A549 (cell line): Measurements from ENCODE around the gene DDX27. TPM values are rescaled to one million over a fixed set of nuclear protein-coding genes. Genes with fewer than 3 reads are reported as not detected.

Experiments used
- ATAC-seq, 2 experiments: fragments of 200-7000 bp in 1 of 2; fragments of >200 bp in 1 of 2; cut with Nextera tagmentation in 1 of 2; cut with Tn5 transposase in 1 of 2; 3 replicates each; pipeline versions ENCODE4 v1.8.0 to v1.9.1; 2018 to 2020; ENCODE audit warnings: mild to moderate bottlenecking in 1 of 2, moderate library complexity in 1 of 2
- CTCF ChIA-PET: fragments of 300-600 bp; sonication (Branson Sonifier 250); formaldehyde crosslinking; extraction: SDS; loops from one replicate; lab custom pipeline; 2021; ENCODE audit warnings: antibody characterized with exemption, inconsistent platforms; lab: Yijun Ruan, JAX
- POLR2A ChIA-PET: fragments of 350-600 bp; formaldehyde crosslinking; extraction: SDS; loops from one replicate; lab custom pipeline; 2021; ENCODE audit warnings: antibody characterized with exemption, inconsistent platforms; lab: Yijun Ruan, JAX
- DNase-seq, 2 experiments: peaks; one replicate each; pipeline versions ENCODE4 v3.0.0 to v3.0.0-alpha.2; 2011 to 2016; ENCODE audit warnings: low read depth in 1 of 2, low spot score in 1 of 2
- FAIRE-seq: peaks from 2 replicates; lab custom pipeline; 2011; peaks lifted over from hg19 to GRCh38; lab: Jason Lieb, UNC
- H3K27ac ChIP-seq, 2 experiments: fragments of >200 bp; sonication (Bioruptor Twin); formaldehyde crosslinking; 3 replicates each; pipeline ENCODE4 v1.5.1; 2016 to 2017
- H3K4me1 ChIP-seq: fragments of >200 bp; sonication (Bioruptor Twin); formaldehyde crosslinking; 3 replicates; pipeline ENCODE4 v1.6.1; 2016
- H3K4me2 ChIP-seq: fragments of >200 bp; sonication (Bioruptor Twin); formaldehyde crosslinking; 3 replicates; pipeline ENCODE4 v1.6.1; 2016
- H3K4me3 ChIP-seq: fragments of >200 bp; sonication (Bioruptor Twin); formaldehyde crosslinking; 3 replicates; pipeline ENCODE4 v1.5.1; 2016
- H3K9me3 ChIP-seq: fragments of >200 bp; sonication (Bioruptor Twin); formaldehyde crosslinking; 3 replicates; pipeline ENCODE4 v1.6.1; 2016
- BHLHE40 ChIP-seq: IDR thresholded peaks from 2 replicates; pipeline ENCODE4 v1.6.1; 2012; ENCODE audit warnings: low read depth, low read length, inconsistent platforms
- CHD4 ChIP-seq: fragments of 200-600 bp; sonication (generic); IDR thresholded peaks from 2 replicates; pipeline ENCODE4 v1.6.1; 2016; ENCODE audit warnings: antibody characterized with exemption, mild to moderate bottlenecking, borderline replicate concordance
- EHF ChIP-seq: fragments of 250-450 bp; sonication (Bioruptor Pico); IDR thresholded peaks from 2 replicates; pipeline ENCODE4 v1.5.0; 2020; ENCODE audit warnings: mild to moderate bottlenecking
- FOSB ChIP-seq: fragments of 250-450 bp; sonication (Bioruptor Pico); IDR thresholded peaks from 2 replicates; pipeline ENCODE4 v1.5.0; 2020; ENCODE audit warnings: mild to moderate bottlenecking, moderate library complexity
- FOSL2 ChIP-seq, 2 experiments: fragments of 450-650 bp in 1 of 2; fragments of >200 bp in 1 of 2; sonication (Bioruptor Twin) in 1 of 2; formaldehyde crosslinking; IDR thresholded peaks; 2 replicates each; pipeline versions ENCODE4 v1.5.0 to v1.6.1; 2016 to 2020; ENCODE audit warnings: mild to moderate bottlenecking in 1 of 2, moderate library complexity in 1 of 2
- HOXA7 ChIP-seq: fragments of 250-450 bp; sonication (Bioruptor Pico); IDR thresholded peaks from 2 replicates; pipeline ENCODE4 v1.5.0; 2020; ENCODE audit warnings: mild to moderate bottlenecking, moderate library complexity
- JUN ChIP-seq, 2 experiments: fragments of >200 bp; sonication (Bioruptor Twin); formaldehyde crosslinking; IDR thresholded peaks; 2 replicates in 1 of 2; 3 replicates in 1 of 2; pipeline ENCODE4 v1.6.1; 2016 to 2017
- JUNB ChIP-seq: fragments of >200 bp; sonication (Bioruptor Twin); formaldehyde crosslinking; IDR thresholded peaks from 2 replicates; pipeline ENCODE4 v1.6.1; 2016
- KDM1A ChIP-seq: fragments of 200-600 bp; sonication (generic); IDR thresholded peaks from 2 replicates; pipeline ENCODE4 v1.6.1; 2016; ENCODE audit warnings: low read depth, mild to moderate bottlenecking
- MAZ ChIP-seq: fragments of 150-350 bp; IDR thresholded peaks from 2 replicates; pipeline ENCODE4 v1.6.1; 2014; ENCODE audit warnings: antibody characterized with exemption, low read depth, low read length, borderline replicate concordance
- POLR2A ChIP-seq: IDR thresholded peaks from 2 replicates; pipeline ENCODE4 v1.6.1; 2012; ENCODE audit warnings: mild to moderate bottlenecking, low read length
- POLR2AphosphoS2 ChIP-seq: conservative IDR thresholded peaks from 2 replicates; pipeline ENCODE4 v1.6.1; 2012; ENCODE audit warnings: low read length, improper control_type of control experiment, inconsistent platforms
- RARB ChIP-seq: fragments of 250-450 bp; sonication (Bioruptor Pico); IDR thresholded peaks from 2 replicates; pipeline ENCODE4 v1.8.0; 2021; ENCODE audit warnings: mild to moderate bottlenecking, moderate library complexity
- RCOR1 ChIP-seq: fragments of 150-350 bp; IDR thresholded peaks from 2 replicates; pipeline ENCODE4 v1.6.1; 2014; ENCODE audit warnings: antibody characterized with exemption, low read length, low read depth
- RFX5 ChIP-seq: fragments of 450-650 bp; IDR thresholded peaks from 2 replicates; pipeline ENCODE4 v1.7.1; 2014; ENCODE audit warnings: antibody characterized with exemption, mild to moderate bottlenecking, moderate library complexity
- TFCP2L1 ChIP-seq: fragments of 250-450 bp; sonication (Bioruptor Pico); IDR thresholded peaks from 2 replicates; pipeline ENCODE4 v1.5.0; 2021; ENCODE audit warnings: mild to moderate bottlenecking
- TP53 ChIP-seq: fragments of 250-450 bp; sonication (Bioruptor Pico); IDR thresholded peaks from 2 replicates; pipeline ENCODE4 v1.5.0; 2021; ENCODE audit warnings: mild to moderate bottlenecking, moderate library complexity
- WGBS: methylation state at CpG from one replicate; pipeline ENCODE4 v1.1.6; 2017; ENCODE audit errors: missing lambda C conversion rate; 5-methylcytosine and 5-hydroxymethylcytosine counted together
- polyA plus RNA-seq, 4 experiments: library from polyadenylated mRNA; depleted of rRNA in 3 of 4; stranded (reverse); fragments of >200 nt; fragmentation: RNase III in 1 of 4; extraction: RNeasy Plus Mini Kit Qiagen cat#74134 plus additional on column Dnase treatment in 1 of 4; gene quantifications; 2 replicates in 3 of 4; 3 replicates in 1 of 4; pipeline ENCODE4 v1.2.3, GENCODE V29; 2011 to 2017
- TF ChIP-seq, protein P1 (sequence below): fragments of 250-450 bp; sonication (Bioruptor Pico); IDR thresholded peaks from 2 replicates; pipeline ENCODE4 v1.5.0; 2020; ENCODE audit warnings: low read depth, mild to moderate bottlenecking, moderate library complexity
- TF ChIP-seq, protein P2 (sequence below): fragments of >200 bp; sonication (Bioruptor Twin); formaldehyde crosslinking; IDR thresholded peaks from 3 replicates; pipeline ENCODE4 v1.6.1; 2016

Gene DDX27
- polyA plus RNA-seq, 2 of the 4 experiments (the other 2 are of a cell fraction): 69.3 TPM

DNA sequence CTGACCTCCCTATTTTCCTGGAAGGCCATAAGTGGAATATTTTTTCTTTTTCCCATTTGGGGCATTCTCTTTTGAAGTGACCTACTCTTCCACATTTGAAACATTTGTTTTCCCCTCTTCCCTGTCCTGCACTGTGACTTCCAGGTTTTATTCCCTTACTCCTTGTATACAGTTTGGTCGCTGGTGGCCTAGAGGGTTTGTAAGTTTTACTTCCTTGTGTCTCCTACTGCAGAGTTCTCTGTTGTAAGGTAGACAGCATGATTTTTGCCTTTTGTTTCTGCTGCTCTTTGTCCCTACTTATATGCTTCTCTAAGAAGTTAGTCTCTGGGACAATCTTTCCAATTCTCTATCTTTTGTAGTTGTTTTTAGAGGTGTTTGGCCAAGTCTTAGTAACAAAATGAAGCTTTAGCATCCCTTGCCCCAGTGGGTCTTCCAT is 66.0 kb downstream of the DDX27 start:
- FAIRE-seq (no peak), ATAC-seq (no peak), DNase-seq (no peak)
- Histone ChIP-seq H3K9me3 (peaks cover 9% of the 10 kb centered on the region; the same call in 2 of the 3 replicates), H3K4me3 (peak overlapping the region; percentile 92), H3K27ac (0 out of 6 replicates have a peak overlapping the region, but pooled peaks of 1 of the 2 experiments have one; percentile 9), H3K4me1 (peaks cover 82% of the 10 kb centered on the region), H3K4me2 (peak overlapping the region; percentile 97)
- TF ChIP-seq BHLHE40 (no peak), JUN (IDR thresholded peaks at IDR 0.05) (peak in 1 of 2 experiments; percentile 70; a peak in 2 of 5 replicates)
- ChIA-PET POLR2A (no interaction called here), CTCF (no interaction called here)
- 29% methylated on average over 1 of the region's 1 CpG for WGBS

DNA sequence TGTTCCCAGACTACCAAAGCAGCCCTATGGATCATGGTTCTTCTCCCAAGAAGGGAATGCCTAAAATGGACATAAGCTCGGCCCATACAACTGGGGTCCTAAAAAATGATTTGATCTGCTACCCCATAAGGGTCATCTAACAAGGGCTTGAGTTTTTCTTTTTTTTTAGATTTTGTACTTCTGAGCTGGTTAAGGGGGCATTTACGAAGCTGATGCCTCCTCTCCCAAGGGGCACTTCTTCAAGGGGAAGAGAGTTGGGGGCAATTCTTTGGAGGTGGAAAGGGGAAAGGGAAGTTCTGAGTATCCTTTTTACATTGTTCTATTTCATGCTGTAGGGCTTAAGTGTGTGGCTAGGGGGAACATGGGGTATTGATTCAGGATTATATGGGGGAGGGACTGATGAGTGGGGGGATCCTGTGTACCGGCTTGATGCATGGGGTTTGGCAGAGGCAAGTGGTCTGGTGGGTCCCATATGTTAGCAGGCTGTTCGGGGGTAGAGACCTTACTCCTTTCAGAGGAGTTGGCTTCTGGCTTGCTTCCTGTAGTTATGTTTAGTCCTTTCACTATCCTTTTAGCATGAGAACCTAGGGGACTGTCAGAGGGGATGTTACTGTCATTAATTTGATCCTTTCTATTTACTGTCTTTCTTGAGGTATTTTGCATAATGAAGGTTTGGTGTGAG is 66.7 kb downstream of the DDX27 start:
- ChIA-PET POLR2A (interaction anchor here (0.6 to 3.2 kb wide), 2 partner anchors 7 to 291 kb away, joined by 3 to 26 read pairs; partner anchors contain the start of gene ZNFX1), CTCF (no interaction called here)
- 79% methylated on average over 4 of the region's 4 CpGs for WGBS
- Histone ChIP-seq H3K4me3 (peak overlapping the region; percentile 92), H3K4me2 (peak overlapping the region; percentile 97), H3K27ac (0 out of 6 replicates have a peak overlapping the region, but pooled peaks of 1 of the 2 experiments have one; percentile 15), H3K4me1 (peaks cover 82% of the 10 kb centered on the region), H3K9me3 (peaks cover 9% of the 10 kb centered on the region; the same call in 2 of the 3 replicates)
- ATAC-seq: no peak
- no peak for FAIRE-seq
- TF ChIP-seq MAZ: no peak
- no peak for TF ChIP-seq CHD4
- no peak for TF ChIP-seq RCOR1
- TF ChIP-seq BHLHE40: no peak
- TF ChIP-seq POLR2AphosphoS2: no peak; the same call in 1 of the 2 replicates
- TF ChIP-seq, protein P1, sequence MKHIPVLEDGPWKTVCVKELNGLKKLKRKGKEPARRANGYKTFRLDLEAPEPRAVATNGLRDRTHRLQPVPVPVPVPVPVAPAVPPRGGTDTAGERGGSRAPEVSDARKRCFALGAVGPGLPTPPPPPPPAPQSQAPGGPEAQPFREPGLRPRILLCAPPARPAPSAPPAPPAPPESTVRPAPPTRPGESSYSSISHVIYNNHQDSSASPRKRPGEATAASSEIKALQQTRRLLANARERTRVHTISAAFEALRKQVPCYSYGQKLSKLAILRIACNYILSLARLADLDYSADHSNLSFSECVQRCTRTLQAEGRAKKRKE (CRISPR knock-in tag): no peak
- no peak for TF ChIP-seq KDM1A
- no peak for TF ChIP-seq JUNB
- DNase-seq: no peak

GRCh38 chr20:49286689-49287551 is 67.7 kb downstream of the DDX27 start:
- peak overlapping the region; percentile 97 for H3K4me2 ChIP-seq
- no peak for FAIRE-seq

More at GRCh38 chr20:49286689-49287551, 67.7 kb downstream of the DDX27 start:
- CTCF ChIA-PET: interaction anchor here (1.0 to 1.2 kb wide), 2 partner anchors 33 to 40 kb away, joined by 3 to 4 read pairs; no protein-coding TSS in a partner anchor
- Histone ChIP-seq H3K4me1 (peaks cover 77% of the 10 kb centered on the region), H3K9me3 (peaks cover 9% of the 10 kb centered on the region; the same call in 2 of the 3 replicates), H3K4me3 (peak overlapping the region; percentile 92), H3K27ac (peak overlapping the region in 1 of 2 experiments; percentile 54; a peak in 4 of 6 replicates)
- WGBS: 76% methylated on average over 16 of the region's 16 CpGs
- ATAC-seq (peak in 1 of 2 experiments; percentile 2; a peak in 3 of 6 replicates), DNase-seq (peak in 1 of 2 experiments; percentile 80)
- TF ChIP-seq POLR2AphosphoS2 (peak; percentile 95), FOSB (CRISPR knock-in tag) (no peak; the same call in 1 of the 2 replicates), FOSL2 (IDR thresholded peaks at IDR 0.05) (no peak), FOSL2 (CRISPR knock-in tag; IDR thresholded peaks at IDR 0.05) (no peak), HOXA7 (peak; percentile 64; the same call in 1 of the 2 replicates), EHF (CRISPR knock-in tag) (peak; percentile 9; the same call in 1 of the 2 replicates), POLR2A (no peak), RFX5 (no peak), TFCP2L1 (CRISPR knock-in tag) (peak; percentile 13; the same call in 1 of the 2 replicates), TP53 (CRISPR knock-in tag) (peak; percentile 77; the same call in 1 of the 2 replicates), RARB (peak; percentile 40; the same call in 1 of the 2 replicates), KDM1A (no peak)
- TF ChIP-seq, protein P2, sequence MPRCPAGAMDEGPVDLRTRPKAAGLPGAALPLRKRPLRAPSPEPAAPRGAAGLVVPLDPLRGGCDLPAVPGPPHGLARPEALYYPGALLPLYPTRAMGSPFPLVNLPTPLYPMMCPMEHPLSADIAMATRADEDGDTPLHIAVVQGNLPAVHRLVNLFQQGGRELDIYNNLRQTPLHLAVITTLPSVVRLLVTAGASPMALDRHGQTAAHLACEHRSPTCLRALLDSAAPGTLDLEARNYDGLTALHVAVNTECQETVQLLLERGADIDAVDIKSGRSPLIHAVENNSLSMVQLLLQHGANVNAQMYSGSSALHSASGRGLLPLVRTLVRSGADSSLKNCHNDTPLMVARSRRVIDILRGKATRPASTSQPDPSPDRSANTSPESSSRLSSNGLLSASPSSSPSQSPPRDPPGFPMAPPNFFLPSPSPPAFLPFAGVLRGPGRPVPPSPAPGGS: no peak
- POLR2A ChIA-PET: interaction anchor here (0.6 to 3.2 kb wide), 4 partner anchors 8 to 68 kb away, joined by 3 to 26 read pairs (median 4); partner anchors contain the start of genes DDX27 and ZNFX1
